ENCODE results near the gene HIC1. TPM values are rescaled to one million over a fixed set of nuclear protein-coding genes. Genes with fewer than 3 reads are reported as not detected.
A peak's percentile ranks its signal among the peaks of the same experiment; 100 is the strongest.

HIC1 gene
- polyA plus RNA-seq, 1 of the 3 experiments (the other 2 are of a cell fraction): 6.4 TPM

DNA sequence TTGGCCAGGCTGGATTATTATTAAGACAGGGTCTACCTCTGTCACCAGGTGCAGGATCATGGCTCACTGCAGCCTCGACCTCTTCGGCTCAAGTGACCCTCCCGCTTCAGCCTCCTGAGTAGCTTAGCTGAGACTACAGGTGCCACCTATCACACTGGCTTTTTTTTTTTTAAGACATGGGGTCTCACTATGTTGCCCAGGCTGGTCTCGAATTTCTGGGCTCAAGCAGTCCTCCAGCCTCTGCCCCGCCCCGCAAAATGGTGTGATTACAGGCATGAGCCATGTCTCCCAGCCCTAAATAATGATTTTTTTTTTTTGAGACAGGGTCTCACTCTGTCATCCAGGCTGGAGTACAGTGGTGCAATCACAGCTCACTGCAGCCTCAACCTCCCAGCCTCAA is 7.3 kb upstream of the HIC1 start:
- H3K9me3 ChIP-seq: no peaks in the 10 kb centered on the region
- H3K4me1 ChIP-seq (ENCODE audit: control insufficient read depth in 1 of 2, insufficient read depth in 2 of 2, low read depth in 1 of 2, low read length in 1 of 2): peaks cover 17 to 21% of the 10 kb centered on the region in 2 experiments; a peak in 3 of 4 replicates
- TF ChIP-seq, protein P1, sequence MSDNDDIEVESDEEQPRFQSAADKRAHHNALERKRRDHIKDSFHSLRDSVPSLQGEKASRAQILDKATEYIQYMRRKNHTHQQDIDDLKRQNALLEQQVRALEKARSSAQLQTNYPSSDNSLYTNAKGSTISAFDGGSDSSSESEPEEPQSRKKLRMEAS (IDR thresholded peaks at IDR 0.05; ENCODE audit: low read depth): no peak
- TF ChIP-seq, protein P2, sequence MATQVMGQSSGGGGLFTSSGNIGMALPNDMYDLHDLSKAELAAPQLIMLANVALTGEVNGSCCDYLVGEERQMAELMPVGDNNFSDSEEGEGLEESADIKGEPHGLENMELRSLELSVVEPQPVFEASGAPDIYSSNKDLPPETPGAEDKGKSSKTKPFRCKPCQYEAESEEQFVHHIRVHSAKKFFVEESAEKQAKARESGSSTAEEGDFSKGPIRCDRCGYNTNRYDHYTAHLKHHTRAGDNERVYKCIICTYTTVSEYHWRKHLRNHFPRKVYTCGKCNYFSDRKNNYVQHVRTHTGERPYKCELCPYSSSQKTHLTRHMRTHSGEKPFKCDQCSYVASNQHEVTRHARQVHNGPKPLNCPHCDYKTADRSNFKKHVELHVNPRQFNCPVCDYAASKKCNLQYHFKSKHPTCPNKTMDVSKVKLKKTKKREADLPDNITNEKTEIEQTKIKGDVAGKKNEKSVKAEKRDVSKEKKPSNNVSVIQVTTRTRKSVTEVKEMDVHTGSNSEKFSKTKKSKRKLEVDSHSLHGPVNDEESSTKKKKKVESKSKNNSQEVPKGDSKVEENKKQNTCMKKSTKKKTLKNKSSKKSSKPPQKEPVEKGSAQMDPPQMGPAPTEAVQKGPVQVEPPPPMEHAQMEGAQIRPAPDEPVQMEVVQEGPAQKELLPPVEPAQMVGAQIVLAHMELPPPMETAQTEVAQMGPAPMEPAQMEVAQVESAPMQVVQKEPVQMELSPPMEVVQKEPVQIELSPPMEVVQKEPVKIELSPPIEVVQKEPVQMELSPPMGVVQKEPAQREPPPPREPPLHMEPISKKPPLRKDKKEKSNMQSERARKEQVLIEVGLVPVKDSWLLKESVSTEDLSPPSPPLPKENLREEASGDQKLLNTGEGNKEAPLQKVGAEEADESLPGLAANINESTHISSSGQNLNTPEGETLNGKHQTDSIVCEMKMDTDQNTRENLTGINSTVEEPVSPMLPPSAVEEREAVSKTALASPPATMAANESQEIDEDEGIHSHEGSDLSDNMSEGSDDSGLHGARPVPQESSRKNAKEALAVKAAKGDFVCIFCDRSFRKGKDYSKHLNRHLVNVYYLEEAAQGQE (IDR thresholded peaks at IDR 0.05; ENCODE audit: low read depth, low read length): no peak
- TF ChIP-seq TEAD4 (IDR thresholded peaks at IDR 0.05; ENCODE audit: borderline replicate concordance, insufficient read depth) (no peak), CHD2 (IDR thresholded peaks at IDR 0.05; ENCODE audit: low read length, partially characterized antibody) (no peak), RXRA (IDR thresholded peaks at IDR 0.05; ENCODE audit: borderline replicate concordance, low read depth) (no peak), FOXJ3 (CRISPR knock-in tag; IDR thresholded peaks at IDR 0.05) (no peak)
- no peak overlapping the region for H3K4me3 ChIP-seq (ENCODE audit: low read depth in 2 of 2, low read length in 1 of 2)
- no peak for DNase-seq
- ChIA-PET CTCF (interaction anchor here (0.7 to 4.2 kb wide), 4 partner anchors 22 to 197 kb away, joined by 3 to 29 read pairs (median 5); no protein-coding TSS in a partner anchor), POLR2A (no interaction called here)
- H3K9me2 ChIP-seq: no peaks in the 10 kb centered on the region
- 98% methylated on average over 6 of the region's 6 CpGs for WGBS (ENCODE audit: low lambda C conversion rate)
- no peak overlapping the region for H3K27ac ChIP-seq (ENCODE audit: low read depth in 2 of 2, low read length in 1 of 2)
- H3K4me2 ChIP-seq: no peak overlapping the region
- H3K79me2 ChIP-seq (ENCODE audit: insufficient read depth): peaks cover 32% of the 10 kb centered on the region
- peaks cover 22% of the 10 kb centered on the region for H3F3A ChIP-seq (replicated peaks; ENCODE audit: insufficient read depth)
- H3K9ac ChIP-seq: no peak overlapping the region
- H2AFZ ChIP-seq (ENCODE audit: low read depth): no peak overlapping the region
- no peaks in the 10 kb centered on the region for H3K27me3 ChIP-seq (ENCODE audit: insufficient read depth)
- peaks cover 5% of the 10 kb centered on the region; the same call in 1 of the 2 replicates for H4K20me1 ChIP-seq (ENCODE audit: insufficient read depth)
- peaks cover 9 to 14% of the 10 kb centered on the region in 2 experiments for H3K36me3 ChIP-seq (replicated peaks in 1 of 2; ENCODE audit: control insufficient read depth in 1 of 2, insufficient read depth in 2 of 2, low read length in 1 of 2)

DNA sequence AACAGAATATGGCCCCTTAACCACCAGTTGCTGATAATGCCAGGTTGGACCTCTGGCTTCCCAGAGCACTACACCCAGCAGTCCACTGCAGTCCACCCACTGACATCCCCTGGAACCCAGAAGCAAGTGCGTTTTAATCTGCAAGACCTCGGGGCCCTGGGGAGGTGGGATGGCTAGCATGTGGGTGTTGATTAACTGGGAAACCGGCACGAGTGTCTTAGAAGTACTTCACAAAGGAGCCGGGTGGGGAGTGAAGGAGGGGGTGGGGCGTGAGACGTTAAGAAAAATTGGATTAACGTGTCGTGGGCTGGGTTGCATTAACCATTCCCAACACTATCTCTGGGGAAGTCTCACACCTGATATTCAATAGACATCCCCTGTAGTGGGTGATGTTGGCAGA is 6.1 kb upstream of the HIC1 start:
- H3K27me3 ChIP-seq (ENCODE audit: insufficient read depth): no peaks in the 10 kb centered on the region
- H3K9me3 ChIP-seq: no peaks in the 10 kb centered on the region
- no peak overlapping the region for H2AFZ ChIP-seq (ENCODE audit: low read depth)
- CTCF ChIA-PET: interaction anchor here (1.9 to 4.2 kb wide), 3 partner anchors 23 to 196 kb away, joined by 5 to 29 read pairs (median 5); no protein-coding TSS in a partner anchor
- H3K4me1 ChIP-seq (ENCODE audit: control insufficient read depth in 1 of 2, insufficient read depth in 2 of 2, low read depth in 1 of 2, low read length in 1 of 2): peaks cover 5 to 10% of the 10 kb centered on the region in 2 experiments; a peak in 2 of 4 replicates
- no peak for DNase-seq
- no peaks in the 10 kb centered on the region for H3K9me2 ChIP-seq
- H3K27ac ChIP-seq (ENCODE audit: low read depth in 2 of 2, low read length in 1 of 2): peak overlapping the region in 1 of 2 experiments; percentile 72; a peak in 1 of 4 replicates
- H3K4me3 ChIP-seq (ENCODE audit: low read depth in 2 of 2, low read length in 1 of 2): peak overlapping the region; percentile 75 to 80
- peaks cover 20% of the 10 kb centered on the region for H3K79me2 ChIP-seq (ENCODE audit: insufficient read depth)
- peak overlapping the region; percentile 89 for H3K4me2 ChIP-seq
- 22% methylated on average over 9 of the region's 9 CpGs for WGBS (ENCODE audit: low lambda C conversion rate)
- POLR2A ChIA-PET: interaction anchor here (0.6 kb wide), 1 partner anchor 210 kb away, joined by 3 read pairs; no protein-coding TSS in a partner anchor
- peaks cover 0 to 14% of the 10 kb centered on the region in 2 experiments for H3K36me3 ChIP-seq (replicated peaks in 1 of 2; ENCODE audit: control insufficient read depth in 1 of 2, insufficient read depth in 2 of 2, low read length in 1 of 2)
- peaks cover 16% of the 10 kb centered on the region for H3F3A ChIP-seq (replicated peaks; ENCODE audit: insufficient read depth)
- peaks cover 5% of the 10 kb centered on the region; the same call in 1 of the 2 replicates for H4K20me1 ChIP-seq (ENCODE audit: insufficient read depth)
- H3K9ac ChIP-seq: peak overlapping the region; percentile 78; the same call in 1 of the 2 replicates
- TF ChIP-seq, protein P3, sequence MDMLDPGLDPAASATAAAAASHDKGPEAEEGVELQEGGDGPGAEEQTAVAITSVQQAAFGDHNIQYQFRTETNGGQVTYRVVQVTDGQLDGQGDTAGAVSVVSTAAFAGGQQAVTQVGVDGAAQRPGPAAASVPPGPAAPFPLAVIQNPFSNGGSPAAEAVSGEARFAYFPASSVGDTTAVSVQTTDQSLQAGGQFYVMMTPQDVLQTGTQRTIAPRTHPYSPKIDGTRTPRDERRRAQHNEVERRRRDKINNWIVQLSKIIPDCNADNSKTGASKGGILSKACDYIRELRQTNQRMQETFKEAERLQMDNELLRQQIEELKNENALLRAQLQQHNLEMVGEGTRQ (IDR thresholded peaks at IDR 0.05; ENCODE audit: borderline replicate concordance, low read depth, low read length): no peak
- TF ChIP-seq MXI1 (IDR thresholded peaks at IDR 0.05; ENCODE audit: low read depth, low read length): no peak
- no peak for TF ChIP-seq YY1 (IDR thresholded peaks at IDR 0.05; ENCODE audit: low read depth)
- no peak for TF ChIP-seq PBX3 (IDR thresholded peaks at IDR 0.05)
- TF ChIP-seq ZBTB33 (IDR thresholded peaks at IDR 0.05; ENCODE audit: borderline replicate concordance, low read depth): no peak
- TF ChIP-seq SIN3A (IDR thresholded peaks at IDR 0.05; ENCODE audit: borderline replicate concordance, low read depth, low read length): no peak
- no peak for TF ChIP-seq RFX5 (IDR thresholded peaks at IDR 0.05; ENCODE audit: low read length)
- no peak for TF ChIP-seq CTCF (IDR thresholded peaks at IDR 0.05)
- TF ChIP-seq, protein P4, sequence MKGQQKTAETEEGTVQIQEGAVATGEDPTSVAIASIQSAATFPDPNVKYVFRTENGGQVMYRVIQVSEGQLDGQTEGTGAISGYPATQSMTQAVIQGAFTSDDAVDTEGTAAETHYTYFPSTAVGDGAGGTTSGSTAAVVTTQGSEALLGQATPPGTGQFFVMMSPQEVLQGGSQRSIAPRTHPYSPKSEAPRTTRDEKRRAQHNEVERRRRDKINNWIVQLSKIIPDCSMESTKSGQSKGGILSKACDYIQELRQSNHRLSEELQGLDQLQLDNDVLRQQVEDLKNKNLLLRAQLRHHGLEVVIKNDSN (IDR thresholded peaks at IDR 0.05; ENCODE audit: borderline replicate concordance, low read depth): no peak
- no peak for TF ChIP-seq JUND (IDR thresholded peaks at IDR 0.05)

Data from SK-N-SH (cell line).